HEK293 (cell line): ENCODE results near the gene NINJ2.
A peak's percentile ranks its signal among the peaks of the same experiment; 100 is the strongest.

Experiments used
- GFI1B ChIP-seq: fragments of 450-650 bp; formaldehyde crosslinking; IDR thresholded peaks from 2 replicates; pipeline ENCODE4 v1.5.1; 2016; ENCODE audit warnings: missing biosample characterization, missing genetic modification characterization
- GLI4 ChIP-seq: fragments of 450-650 bp; formaldehyde crosslinking; IDR thresholded peaks from 2 replicates; pipeline ENCODE4 v1.5.1; 2016; ENCODE audit warnings: missing biosample characterization, missing genetic modification characterization
- GLIS2 ChIP-seq: fragments of 450-650 bp; formaldehyde crosslinking; IDR thresholded peaks from 2 replicates; pipeline ENCODE4 v1.5.1; 2016; ENCODE audit warnings: missing biosample characterization, missing genetic modification characterization
- HOXD13 ChIP-seq: sonication (generic); formaldehyde crosslinking; IDR thresholded peaks from 2 replicates; pipeline ENCODE4 v1.8.0; 2022; ENCODE audit warnings: missing genetic modification reagents, borderline replicate concordance
- MYNN ChIP-seq: fragments of 450-650 bp; formaldehyde crosslinking; IDR thresholded peaks from 2 replicates; pipeline ENCODE4 v1.5.1; 2016; ENCODE audit warnings: missing biosample characterization, missing genetic modification characterization, borderline replicate concordance
- REPIN1 ChIP-seq: fragments of 450-650 bp; formaldehyde crosslinking; IDR thresholded peaks from 2 replicates; pipeline ENCODE4 v1.5.1; 2017; ENCODE audit warnings: missing biosample characterization, missing genetic modification characterization, low read depth
- SETDB1 ChIP-seq: IDR thresholded peaks from one replicate; pipeline ENCODE4 v1.6.1; 2017; ENCODE audit warnings: mild to moderate bottlenecking, low read length, moderate library complexity, mixed read lengths; ENCODE audit not compliant: insufficient read length
- SP7 ChIP-seq: fragments of 450-650 bp; formaldehyde crosslinking; IDR thresholded peaks from 2 replicates; pipeline ENCODE4 v1.5.1; 2016; ENCODE audit warnings: missing biosample characterization, missing genetic modification characterization
- TSHZ1 ChIP-seq: fragments of 450-650 bp; formaldehyde crosslinking; IDR thresholded peaks from 2 replicates; pipeline ENCODE4 v1.5.1; 2016; ENCODE audit warnings: missing biosample characterization, missing genetic modification characterization, borderline replicate concordance
- ZBTB21 ChIP-seq: fragments of 450-650 bp; formaldehyde crosslinking; IDR thresholded peaks from 2 replicates; pipeline ENCODE4 v1.5.1; 2017; ENCODE audit warnings: missing biosample characterization, missing genetic modification characterization
- ZBTB8A ChIP-seq: fragments of 450-650 bp; formaldehyde crosslinking; IDR thresholded peaks from 2 replicates; pipeline ENCODE4 v1.5.1; 2016; ENCODE audit warnings: missing biosample characterization, missing genetic modification characterization
- ZEB2 ChIP-seq: fragments of 450-650 bp; formaldehyde crosslinking; IDR thresholded peaks from 2 replicates; pipeline ENCODE4 v1.5.1; 2016; ENCODE audit warnings: missing biosample characterization, missing genetic modification characterization
- ZNF112 ChIP-seq: fragments of 450-650 bp; formaldehyde crosslinking; IDR thresholded peaks from 2 replicates; pipeline ENCODE4 v1.5.0; 2017; ENCODE audit warnings: missing biosample characterization, missing genetic modification characterization
- ZNF132 ChIP-seq: fragments of 450-650 bp; formaldehyde crosslinking; IDR thresholded peaks from 2 replicates; pipeline ENCODE4 v1.5.1; 2017; ENCODE audit warnings: missing biosample characterization, missing genetic modification characterization, borderline replicate concordance
- ZNF146 ChIP-seq: fragments of 450-650 bp; formaldehyde crosslinking; IDR thresholded peaks from 2 replicates; pipeline ENCODE4 v1.5.1; 2016; ENCODE audit warnings: missing biosample characterization, missing genetic modification characterization
- ZNF157 ChIP-seq: fragments of 450-650 bp; formaldehyde crosslinking; IDR thresholded peaks from 2 replicates; pipeline ENCODE4 v1.5.1; 2016; ENCODE audit warnings: missing biosample characterization, missing genetic modification characterization
- ZNF174 ChIP-seq: fragments of 450-650 bp; formaldehyde crosslinking; IDR thresholded peaks from 2 replicates; pipeline ENCODE4 v1.5.0; 2017; ENCODE audit warnings: missing biosample characterization, mild to moderate bottlenecking, missing genetic modification characterization
- ZNF2 ChIP-seq: fragments of 450-650 bp; formaldehyde crosslinking; IDR thresholded peaks from 2 replicates; pipeline ENCODE4 v1.5.1; 2016; ENCODE audit warnings: missing biosample characterization, missing genetic modification characterization
- ZNF214 ChIP-seq: fragments of 450-650 bp; formaldehyde crosslinking; IDR thresholded peaks from 2 replicates; pipeline ENCODE4 v1.5.1; 2017; ENCODE audit warnings: missing biosample characterization, mild to moderate bottlenecking, missing genetic modification characterization, borderline replicate concordance
- ZNF248 ChIP-seq: fragments of 450-650 bp; formaldehyde crosslinking; IDR thresholded peaks from 2 replicates; pipeline ENCODE4 v1.5.1; 2017; ENCODE audit warnings: missing biosample characterization, missing genetic modification characterization
- ZNF266 ChIP-seq: fragments of 450-650 bp; formaldehyde crosslinking; IDR thresholded peaks from 2 replicates; pipeline ENCODE4 v1.5.1; 2016; ENCODE audit warnings: missing biosample characterization, missing genetic modification characterization, low read depth
- ZNF302 ChIP-seq: fragments of 450-650 bp; formaldehyde crosslinking; IDR thresholded peaks from 2 replicates; pipeline ENCODE4 v1.5.1; 2016; ENCODE audit warnings: missing biosample characterization, missing genetic modification characterization, low read depth
- ZNF311 ChIP-seq: fragments of 450-650 bp; formaldehyde crosslinking; IDR thresholded peaks from 2 replicates; pipeline ENCODE4 v1.5.1; 2017; ENCODE audit warnings: missing biosample characterization, missing genetic modification characterization, borderline replicate concordance
- ZNF391 ChIP-seq: fragments of 450-650 bp; formaldehyde crosslinking; IDR thresholded peaks from 2 replicates; pipeline ENCODE4 v1.5.1; 2016; ENCODE audit warnings: low read depth, missing biosample characterization, missing genetic modification characterization, borderline replicate concordance
- ZNF416 ChIP-seq: fragments of 450-650 bp; formaldehyde crosslinking; IDR thresholded peaks from 2 replicates; pipeline ENCODE4 v1.5.1; 2016; ENCODE audit warnings: missing biosample characterization, missing genetic modification characterization
- ZNF513 ChIP-seq: fragments of 450-650 bp; IDR thresholded peaks from 2 replicates; pipeline ENCODE4 v1.5.1; 2018; ENCODE audit warnings: missing biosample characterization, missing genetic modification characterization
- ZNF555 ChIP-seq: fragments of 450-650 bp; formaldehyde crosslinking; conservative IDR thresholded peaks from 2 replicates; pipeline ENCODE4 v1.5.1; 2017; ENCODE audit warnings: missing biosample characterization, mild to moderate bottlenecking, missing genetic modification characterization, inconsistent platforms
- ZNF558 ChIP-seq: fragments of 450-650 bp; formaldehyde crosslinking; IDR thresholded peaks from 2 replicates; pipeline ENCODE4 v1.5.1; 2016; ENCODE audit warnings: missing biosample characterization, missing genetic modification characterization
- ZNF624 ChIP-seq: fragments of 450-650 bp; formaldehyde crosslinking; IDR thresholded peaks from 2 replicates; pipeline ENCODE4 v1.5.1; 2017; ENCODE audit warnings: missing biosample characterization, missing genetic modification characterization
- ZNF701 ChIP-seq: fragments of 450-650 bp; formaldehyde crosslinking; IDR thresholded peaks from 2 replicates; pipeline ENCODE4 v1.5.1; 2016; ENCODE audit warnings: missing biosample characterization, missing genetic modification characterization
- ZNF76 ChIP-seq: fragments of 450-650 bp; formaldehyde crosslinking; IDR thresholded peaks from 2 replicates; pipeline ENCODE4; 2016; ENCODE audit warnings: low read depth, missing biosample characterization, missing genetic modification characterization, borderline replicate concordance
- ZNF776 ChIP-seq: fragments of 450-650 bp; formaldehyde crosslinking; IDR thresholded peaks from 2 replicates; pipeline ENCODE4 v1.5.0; 2017; ENCODE audit warnings: missing biosample characterization, missing genetic modification characterization, borderline replicate concordance
- ZNF785 ChIP-seq: fragments of 450-650 bp; formaldehyde crosslinking; IDR thresholded peaks from 2 replicates; pipeline ENCODE4 v1.5.1; 2016; ENCODE audit warnings: missing biosample characterization, missing genetic modification characterization
- ZNF791 ChIP-seq: fragments of 450-650 bp; formaldehyde crosslinking; IDR thresholded peaks from 2 replicates; pipeline ENCODE4 v1.5.1; 2016; ENCODE audit warnings: missing biosample characterization, missing genetic modification characterization
- TF ChIP-seq, protein P1 (sequence below): fragments of 450-650 bp; formaldehyde crosslinking; IDR thresholded peaks from 2 replicates; pipeline ENCODE4 v1.5.1; 2016; ENCODE audit warnings: missing biosample characterization, missing genetic modification characterization

The NINJ2 gene

DNA sequence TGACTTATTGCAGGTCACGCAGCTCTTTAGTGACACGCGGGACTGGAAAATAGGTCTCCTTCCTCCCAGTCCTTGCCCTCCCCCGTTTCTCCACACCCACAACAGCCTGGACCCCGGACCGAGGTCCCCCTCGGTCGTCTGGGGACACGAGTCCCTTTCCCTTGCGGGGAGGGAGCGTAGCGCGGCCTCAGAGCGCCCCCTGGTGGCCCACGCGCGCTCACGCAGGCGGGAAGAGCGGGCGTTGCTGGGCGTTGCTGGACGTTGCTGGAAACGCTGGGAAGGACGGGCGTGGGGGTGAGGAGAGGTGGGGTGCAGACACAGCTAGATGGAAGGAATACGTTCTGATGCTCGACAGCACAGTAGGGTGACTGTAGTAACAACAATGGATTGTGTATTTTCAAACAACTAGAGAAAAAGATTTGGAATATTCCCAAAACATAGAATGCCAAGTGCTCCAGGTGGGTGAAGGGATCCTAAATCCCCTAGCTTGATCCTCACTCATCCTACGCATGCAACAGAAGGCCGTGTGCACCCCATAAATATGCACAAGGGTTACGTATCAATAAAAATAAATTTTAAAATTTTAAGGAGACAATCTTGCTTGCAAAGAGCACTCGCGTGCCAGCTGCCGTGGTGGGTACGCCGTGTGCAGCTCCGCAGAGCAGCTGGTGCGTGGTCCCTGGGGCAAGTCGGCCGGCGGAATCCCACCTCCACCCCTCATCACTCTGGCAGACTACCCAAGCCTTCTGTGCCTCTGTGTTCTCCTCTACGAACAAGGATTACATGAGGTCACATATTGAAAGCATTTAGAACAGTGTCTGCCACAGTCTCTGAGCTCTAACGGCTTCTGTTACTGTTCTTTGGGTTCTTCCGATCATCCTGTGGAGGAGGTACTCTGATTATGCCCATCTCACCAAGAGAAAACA, 116.1 kb downstream of the NINJ2 start (continued):
- TF ChIP-seq GLI4 (tag by site-specific recombination), result no peak
- TF ChIP-seq ZNF311, result no peak
- no peak for TF ChIP-seq ZNF214 (tag by site-specific recombination)
- TF ChIP-seq ZNF157, result no peak
- TF ChIP-seq, protein P1, sequence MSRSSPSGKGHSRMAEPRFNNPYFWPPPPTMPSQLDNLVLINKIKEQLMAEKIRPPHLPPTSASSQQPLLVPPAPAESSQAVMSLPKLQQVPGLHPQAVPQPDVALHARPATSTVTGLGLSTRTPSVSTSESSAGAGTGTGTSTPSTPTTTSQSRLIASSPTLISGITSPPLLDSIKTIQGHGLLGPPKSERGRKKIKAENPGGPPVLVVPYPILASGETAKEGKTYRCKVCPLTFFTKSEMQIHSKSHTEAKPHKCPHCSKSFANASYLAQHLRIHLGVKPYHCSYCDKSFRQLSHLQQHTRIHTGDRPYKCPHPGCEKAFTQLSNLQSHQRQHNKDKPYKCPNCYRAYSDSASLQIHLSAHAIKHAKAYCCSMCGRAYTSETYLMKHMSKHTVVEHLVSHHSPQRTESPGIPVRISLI (tag by site-specific recombination), result no peak
- TF ChIP-seq ZNF146, result no peak
- TF ChIP-seq ZNF555, result no peak
- peak; percentile 36; the same call in 1 of the 2 replicates for TF ChIP-seq SP7 (tag by site-specific recombination)
- TF ChIP-seq HOXD13, result no peak
- TF ChIP-seq SETDB1, result no peak
- no peak for TF ChIP-seq ZNF791 (tag by site-specific recombination)
- peak; percentile 79; the same call in 1 of the 2 replicates for TF ChIP-seq ZNF391
- no peak for TF ChIP-seq ZNF174 (tag by site-specific recombination)
- TF ChIP-seq ZNF701, result no peak
- TF ChIP-seq ZNF2 (tag by site-specific recombination), result peak; percentile 74
- peak; percentile 39 for TF ChIP-seq GLIS2 (tag by site-specific recombination)
- no peak for TF ChIP-seq ZNF513 (tag by site-specific recombination)
- TF ChIP-seq GFI1B (tag by site-specific recombination), result no peak
- no peak for TF ChIP-seq ZNF112 (tag by site-specific recombination)
- TF ChIP-seq ZNF776, result no peak
- no peak for TF ChIP-seq REPIN1 (tag by site-specific recombination)
- peak; percentile 98 for TF ChIP-seq ZBTB8A (tag by site-specific recombination)
- no peak for TF ChIP-seq ZNF416
- no peak for TF ChIP-seq ZBTB21
- TF ChIP-seq ZNF266 (tag by site-specific recombination), result no peak
- no peak for TF ChIP-seq ZEB2 (tag by site-specific recombination)
- no peak for TF ChIP-seq ZNF624 (tag by site-specific recombination)
- TF ChIP-seq ZNF558 (tag by site-specific recombination), result no peak
- no peak for TF ChIP-seq ZNF132
- TF ChIP-seq ZNF76 (tag by site-specific recombination), result no peak
- no peak for TF ChIP-seq ZNF302
- no peak for TF ChIP-seq ZNF785
- TF ChIP-seq TSHZ1 (tag by site-specific recombination), result 0 out of 2 replicates have a peak, but pooled peaks have one; percentile 19
- no peak for TF ChIP-seq MYNN (tag by site-specific recombination)
- TF ChIP-seq ZNF248, result no peak
